GM15510 (cell line): ENCODE results near the gene FOXI1.

ENCODE experiments used
- POLR2A ChIP-seq: IDR thresholded peaks from 3 replicates; pipeline ENCODE4 v1.6.1; 2011; ENCODE audit warnings: borderline replicate concordance; ENCODE audit not compliant: insufficient read length; ENCODE audit errors: extremely low read depth

The FOXI1 gene

GRCh38 chr5:170080786-170081445 is 24.8 kb upstream of the FOXI1 start:
- TF ChIP-seq POLR2A, result no peak

GRCh38 chr5:170081616-170082015 is 24.1 kb upstream of the FOXI1 start:
- TF ChIP-seq POLR2A, result no peak

GRCh38 chr5:170082701-170083100 is 23.0 kb upstream of the FOXI1 start:
- TF ChIP-seq POLR2A, result no peak

DNA sequence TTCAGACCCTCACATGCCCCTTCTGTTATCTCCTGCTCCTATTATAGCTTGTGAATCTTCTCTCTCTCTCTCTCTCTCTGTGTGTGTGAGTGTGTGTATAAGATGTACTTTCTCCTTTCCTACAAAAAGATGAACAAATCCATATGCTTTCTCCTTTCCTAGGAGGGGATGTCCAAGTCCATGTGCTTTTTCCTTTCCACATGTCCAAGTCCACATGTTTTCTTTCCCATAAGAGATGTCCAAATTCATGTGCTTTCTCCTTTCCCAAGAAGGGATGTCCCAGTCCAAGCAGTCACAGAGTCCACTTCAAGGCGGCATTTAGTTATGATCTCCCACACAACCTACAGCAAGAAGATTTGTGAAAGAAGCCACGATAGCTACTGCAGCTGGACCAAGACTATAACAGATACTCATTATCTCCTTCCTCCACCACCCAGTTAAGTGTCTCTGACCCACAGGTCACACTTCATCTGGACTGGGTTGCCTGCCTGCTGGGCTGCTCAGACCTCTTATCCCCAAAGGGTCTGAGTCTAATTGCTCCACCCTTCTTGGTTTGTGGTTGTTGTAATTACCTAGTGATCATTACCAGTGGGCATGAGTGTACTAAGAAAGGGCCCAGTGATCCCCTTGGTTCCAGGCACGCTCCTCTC is 18.4 kb upstream of the FOXI1 start:
- TF ChIP-seq POLR2A, result no peak

GRCh38 chr5:170092455-170093101 is 13.1 kb upstream of the FOXI1 start:
- no peak for TF ChIP-seq POLR2A

- TF ChIP-seq POLR2A, result no peak
Observed at GRCh38 chr5:170095646-170096045, 10.1 kb upstream of the FOXI1 start.

DNA sequence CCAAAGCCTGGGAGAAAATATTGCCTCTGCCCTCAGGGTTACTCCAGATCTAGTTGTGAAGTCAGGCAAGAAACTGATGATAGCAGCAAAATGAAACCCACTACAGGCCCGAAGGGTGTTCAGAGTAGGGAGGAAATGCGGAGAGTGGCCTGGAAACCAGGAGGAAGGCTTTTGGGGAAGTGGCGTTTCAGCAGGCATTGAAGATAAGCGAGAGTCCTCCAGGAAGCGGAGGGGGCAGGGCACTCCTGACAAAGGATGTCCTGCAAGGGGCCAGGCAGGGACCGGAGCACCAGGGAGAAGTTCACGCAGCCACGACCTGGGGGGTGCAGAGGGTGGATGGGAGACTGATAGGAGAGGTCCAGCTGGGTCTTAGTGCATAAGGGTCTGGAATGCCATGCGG is 7.8 kb upstream of the FOXI1 start:
- TF ChIP-seq POLR2A, result no peak

GRCh38 chr5:170100066-170100943 is 5.4 kb upstream of the FOXI1 start:
- no peak for TF ChIP-seq POLR2A

DNA sequence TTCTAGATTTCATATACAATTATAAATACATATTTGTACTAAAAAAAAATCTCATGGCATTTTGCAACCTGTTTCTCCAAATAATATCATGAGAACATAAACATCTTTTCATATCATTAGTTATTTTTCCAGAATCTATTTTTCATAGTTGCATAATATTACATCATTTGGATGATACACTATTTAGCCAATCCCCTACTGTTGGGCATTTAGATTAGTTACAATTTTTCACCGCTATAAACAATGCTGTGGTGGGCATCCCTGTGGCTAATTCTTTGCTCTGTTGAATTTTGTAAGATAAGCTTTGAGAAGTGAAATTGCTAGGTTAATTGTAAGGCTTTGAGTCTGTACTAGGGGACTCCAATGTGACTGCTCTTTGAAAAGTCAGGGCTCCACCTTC is 2.2 kb upstream of the FOXI1 start:
- no peak for TF ChIP-seq POLR2A

- TF ChIP-seq POLR2A, result no peak
Observed at GRCh38 chr5:170104299-170104698, 1.4 kb upstream of the FOXI1 start.

DNA sequence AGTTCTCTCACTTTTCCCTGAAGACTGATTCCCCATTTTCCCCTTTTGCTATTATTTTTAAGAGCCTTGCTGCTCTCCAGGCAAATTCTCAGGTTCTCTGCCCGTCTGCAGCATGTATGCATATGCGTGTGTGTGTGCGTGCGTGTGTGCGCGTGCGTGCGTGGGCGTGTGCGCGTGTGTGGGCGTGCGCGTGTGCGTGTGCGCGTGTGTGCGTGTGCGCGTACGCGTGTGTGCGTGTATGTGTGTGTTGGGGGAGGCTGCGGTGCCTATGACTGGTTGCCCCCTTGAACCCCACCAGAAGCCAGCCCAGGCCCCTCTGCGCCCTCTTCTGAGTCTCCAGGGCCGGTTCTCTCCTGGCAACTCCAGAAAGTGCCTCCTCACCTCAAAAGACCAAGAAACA is 987 bp upstream of the FOXI1 start:
- TF ChIP-seq POLR2A, result no peak

DNA sequence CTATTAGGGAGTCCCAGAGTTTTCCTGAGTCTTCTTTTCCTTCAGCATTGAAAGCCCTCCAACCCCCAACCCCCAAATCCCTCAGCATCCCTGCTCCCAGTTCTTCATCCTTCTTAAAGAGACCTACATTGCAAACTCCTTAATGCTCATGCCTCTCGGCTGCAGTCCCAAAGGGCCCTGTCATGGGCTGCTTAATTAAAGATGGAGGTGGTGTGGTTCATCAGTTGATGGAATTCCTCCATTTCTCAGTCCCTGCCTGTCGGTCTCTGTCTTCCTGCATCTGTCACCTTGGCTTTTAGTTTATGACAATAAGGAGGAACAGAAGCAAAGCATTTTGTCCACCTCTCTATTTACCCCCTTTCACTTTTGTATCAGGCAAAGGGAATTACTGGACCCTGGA is 2.0 kb downstream of the FOXI1 start:
- no peak for TF ChIP-seq POLR2A

GRCh38 chr5:170108266-170108785 is 2.6 kb downstream of the FOXI1 start:
- TF ChIP-seq POLR2A, result no peak

DNA sequence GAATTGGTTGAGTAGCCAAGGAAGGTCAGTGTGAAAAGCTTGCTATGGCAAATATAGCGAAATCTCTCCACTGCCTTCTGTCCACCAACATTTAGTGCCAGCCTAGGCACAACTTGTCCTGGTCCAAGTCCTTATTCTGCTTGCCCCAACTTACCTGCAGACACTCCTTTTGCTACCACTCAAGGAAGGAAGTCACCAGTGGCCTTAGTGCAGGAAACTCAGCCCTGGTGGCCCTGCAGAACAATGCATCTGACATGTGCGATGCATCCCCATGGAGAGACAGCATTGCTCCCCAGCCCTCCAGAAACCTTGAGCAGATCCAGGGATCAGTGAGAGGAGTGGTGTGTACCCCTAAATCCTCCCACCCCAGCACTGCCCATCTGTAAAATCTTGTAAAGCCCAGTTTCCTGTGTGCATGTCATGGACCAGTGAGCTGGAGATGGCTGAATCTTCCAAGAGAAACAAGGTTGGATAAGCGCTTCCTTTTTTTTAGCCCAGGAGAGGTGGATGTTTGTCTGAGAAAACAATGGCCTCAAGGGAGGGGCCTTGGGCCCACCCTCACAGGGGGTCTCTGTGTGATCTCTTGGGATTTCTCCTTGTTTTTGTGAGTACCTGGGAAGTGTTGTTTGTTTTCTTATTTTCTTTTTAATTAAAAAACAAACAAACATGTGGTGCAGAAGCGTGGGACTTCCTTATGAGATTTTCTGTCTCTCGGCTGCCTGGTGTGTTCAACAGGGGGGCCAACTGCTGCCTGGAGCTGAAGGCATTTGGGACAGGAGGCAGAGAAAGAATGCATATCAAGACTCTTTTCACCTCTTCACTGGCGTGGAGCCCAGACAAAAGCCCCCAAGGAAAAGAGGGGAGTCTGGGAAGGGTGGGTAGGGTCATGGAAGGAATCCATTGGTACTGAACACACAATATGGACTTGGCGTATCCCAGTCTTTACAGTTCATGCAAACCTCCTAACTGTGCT is 3.6 kb downstream of the FOXI1 start:
- TF ChIP-seq POLR2A, result no peak
